IgD-negative memory B cell (primary cell): ENCODE results near the gene TMEM247. TPM values are rescaled to one million over a fixed set of nuclear protein-coding genes. Genes with fewer than 3 reads are reported as not detected.
"Not testable (repeated sequence)": the region's sequence is repeated elsewhere in the genome, so short reads cannot be mapped to it uniquely, and the experiment has no call there.

Experiments used
- H3K27ac Mint-ChIP-seq, 3 donors: one replicate each; pipeline ENCODE4 v1.8.0; 2020 to 2022; ENCODE audit warnings: mild to moderate bottlenecking in 3 of 3, mixed read lengths in 3 of 3, moderate library complexity in 1 of 3
- H3K27me3 Mint-ChIP-seq: one replicate; pipeline ENCODE4 v1.8.0; 2021; ENCODE audit warnings: mixed read lengths
- H3K36me3 Mint-ChIP-seq: one replicate; pipeline ENCODE4 v1.8.0; 2020; ENCODE audit warnings: mild to moderate bottlenecking, mixed read lengths
- H3K4me1 Mint-ChIP-seq, 3 donors: one replicate each; pipeline ENCODE4 v1.8.0; 2020 to 2022; ENCODE audit warnings: mixed read lengths in 3 of 3, mild to moderate bottlenecking in 1 of 3
- H3K4me3 Mint-ChIP-seq, 4 donors: one replicate each; pipeline ENCODE4 v1.8.0; 2020 to 2022; ENCODE audit warnings: mild to moderate bottlenecking in 4 of 4, mixed read lengths in 4 of 4, moderate library complexity in 3 of 4
- H3K9me3 Mint-ChIP-seq, 3 donors: one replicate each; pipeline ENCODE4 v1.8.0; 2020 to 2021; ENCODE audit warnings: mixed read lengths in 3 of 3, mild to moderate bottlenecking in 1 of 3
- polyA plus RNA-seq: library from polyadenylated mRNA; unstranded; fragments of 300-500 nt; fragmentation: Illumina TruSeq; gene quantifications from one replicate; pipeline ENCODE4 v1.2.3, GENCODE V29; 2021

Gene TMEM247
- polyA plus RNA-seq, 1 donor from 2014 or later: not detected

GRCh38 chr2:46469700-46470099, 9.7 kb upstream of the TMEM247 start:
- Mint-ChIP-seq H3K9me3 (peaks cover 0 to 5% (median 0%) of the 10 kb centered on the region in 3 donors), H3K4me3 (no peak overlapping the region), H3K36me3 (peaks cover 4% of the 10 kb centered on the region), H3K27me3 (no peaks in the 10 kb centered on the region), H3K27ac (no peak overlapping the region), H3K4me1 (peaks cover 3 to 10% (median 5%) of the 10 kb centered on the region in 3 donors)

DNA sequence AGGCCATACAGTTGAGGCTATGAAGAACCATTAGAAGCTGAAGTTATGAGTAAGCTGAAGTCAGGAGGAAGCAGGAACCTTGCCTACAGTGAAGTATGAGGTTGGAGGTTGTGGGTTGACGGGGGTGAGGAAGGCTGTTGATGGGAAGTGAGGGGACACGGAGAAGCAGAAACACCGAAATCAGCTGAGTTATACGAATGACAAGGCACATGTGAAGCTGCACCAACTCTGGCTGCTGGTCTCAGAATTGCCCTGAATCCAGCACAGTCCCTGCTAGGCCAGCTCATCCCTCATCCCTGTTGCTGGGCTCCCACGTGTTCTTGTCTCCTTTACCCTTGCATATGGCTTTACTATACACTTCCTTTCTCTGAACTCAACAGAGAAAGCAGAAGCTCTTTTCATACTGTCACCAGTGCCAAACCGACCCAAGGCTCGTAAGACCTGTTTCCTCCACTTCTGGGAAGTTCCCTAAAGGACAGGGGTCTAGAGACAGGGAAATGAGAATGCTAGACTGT, 9.2 kb upstream of the TMEM247 start:
- peaks cover 0 to 5% (median 0%) of the 10 kb centered on the region in 3 donors for H3K9me3 Mint-ChIP-seq
- peaks cover 4% of the 10 kb centered on the region for H3K36me3 Mint-ChIP-seq
- no peak overlapping the region for H3K27ac Mint-ChIP-seq
- no peak overlapping the region for H3K4me3 Mint-ChIP-seq
- peaks cover 3 to 10% (median 5%) of the 10 kb centered on the region in 3 donors for H3K4me1 Mint-ChIP-seq
- H3K27me3 Mint-ChIP-seq: no peaks in the 10 kb centered on the region

DNA sequence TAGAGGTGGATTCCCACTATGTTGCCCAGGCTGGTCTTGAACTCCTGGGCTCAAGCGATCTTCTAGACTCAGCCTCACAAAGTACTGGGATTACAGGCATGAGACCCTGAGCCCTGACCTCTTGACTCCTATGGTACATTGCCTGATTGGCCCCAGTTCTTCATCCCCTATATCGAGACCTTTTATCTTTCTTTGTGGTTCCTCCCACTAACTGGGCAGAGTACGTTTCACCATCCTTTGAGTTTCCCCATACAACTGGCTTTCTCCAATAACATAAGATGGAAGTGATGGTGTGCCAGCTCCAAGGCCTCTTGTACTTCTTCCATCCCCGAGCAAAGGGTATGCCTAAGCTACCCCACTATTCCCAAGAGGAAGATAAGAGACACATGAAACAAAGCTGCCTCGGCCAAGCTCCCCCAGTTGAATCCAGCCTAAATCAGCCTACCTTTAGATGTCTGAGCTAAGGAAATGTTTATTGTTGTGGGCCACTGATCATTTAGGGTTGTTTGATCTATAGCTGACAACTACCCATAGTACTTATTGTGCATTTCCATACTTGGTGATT, 8.3 kb upstream of the TMEM247 start:
- H3K4me1 Mint-ChIP-seq: peaks cover 3 to 10% (median 5%) of the 10 kb centered on the region in 3 donors
- no peak overlapping the region for H3K27ac Mint-ChIP-seq
- H3K27me3 Mint-ChIP-seq: no peaks in the 10 kb centered on the region
- H3K4me3 Mint-ChIP-seq: no peak overlapping the region
- peaks cover 4% of the 10 kb centered on the region for H3K36me3 Mint-ChIP-seq
- H3K9me3 Mint-ChIP-seq: peaks cover 0 to 5% (median 0%) of the 10 kb centered on the region in 3 donors

- Mint-ChIP-seq H3K36me3 (peaks cover 5% of the 10 kb centered on the region), H3K27ac (no peak overlapping the region), H3K9me3 (peaks cover 0 to 6% (median 0%) of the 10 kb centered on the region in 3 donors), H3K4me1 (peaks cover 0 to 6% (median 5%) of the 10 kb centered on the region in 3 donors), H3K4me3 (no peak overlapping the region), H3K27me3 (no peaks in the 10 kb centered on the region)
These were observed 7.7 kb upstream of the TMEM247 start for GRCh38 chr2:46471697-46472096.

- not testable (repeated sequence) for H3K4me1 Mint-ChIP-seq, H3K9me3 Mint-ChIP-seq, H3K36me3 Mint-ChIP-seq, H3K27ac Mint-ChIP-seq, H3K4me3 Mint-ChIP-seq, H3K27me3 Mint-ChIP-seq
These were observed 7.2 kb upstream of the TMEM247 start for GRCh38 chr2:46472165-46472564.

- Mint-ChIP-seq H3K4me1 (peaks cover 5 to 19% (median 13%) of the 10 kb centered on the region in 3 donors), H3K9me3 (peaks cover 0 to 13% (median 0%) of the 10 kb centered on the region in 3 donors), H3K4me3 (peak overlapping the region in 3 of 4 donors; percentile 43 to 78 (median 68)), H3K27ac (peak overlapping the region in 1 of 3 donors; percentile 65)
- H3K36me3 Mint-ChIP-seq, H3K27me3 Mint-ChIP-seq: not testable (repeated sequence)
These were observed 1.9 kb upstream of the TMEM247 start for GRCh38 chr2:46477462-46477861.

GRCh38 chr2:46477925-46478324, 1.4 kb upstream of the TMEM247 start:
- Mint-ChIP-seq H3K9me3 (peaks cover 0 to 12% (median 0%) of the 10 kb centered on the region in 3 donors), H3K27me3 (peaks cover 1% of the 10 kb centered on the region), H3K27ac (peak overlapping the region in 1 of 3 donors; percentile 65), H3K4me1 (peaks cover 5 to 19% (median 13%) of the 10 kb centered on the region in 3 donors), H3K4me3 (peak overlapping the region in 3 of 4 donors; percentile 43 to 68 (median 52)), H3K36me3 (peaks cover 5% of the 10 kb centered on the region)

DNA sequence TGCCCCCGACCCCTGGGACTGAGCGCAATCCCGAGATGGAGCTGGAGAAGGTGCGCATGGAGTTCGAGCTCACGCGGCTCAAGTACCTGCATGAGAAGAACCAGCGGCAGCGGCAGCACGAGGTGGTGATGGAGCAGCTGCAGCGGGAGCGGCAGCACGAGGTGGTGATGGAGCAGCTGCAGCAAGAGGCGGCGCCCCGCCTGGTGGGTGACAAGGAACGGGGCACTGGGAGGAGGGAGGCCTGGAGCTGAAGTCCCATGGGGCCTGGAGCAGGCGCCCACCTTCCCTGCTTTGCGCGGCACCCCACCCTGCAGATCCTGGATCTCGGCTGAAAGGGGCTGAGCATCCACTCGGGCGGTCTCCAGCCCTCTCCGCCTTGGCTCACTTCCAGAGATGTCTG, 1.2 kb downstream of the TMEM247 start:
- Mint-ChIP-seq H3K9me3 (peaks cover 0 to 9% (median 0%) of the 10 kb centered on the region in 3 donors), H3K36me3 (peaks cover 3% of the 10 kb centered on the region), H3K4me3 (no peak overlapping the region), H3K27ac (no peak overlapping the region), H3K27me3 (peaks cover 1% of the 10 kb centered on the region), H3K4me1 (peaks cover 5 to 19% (median 13%) of the 10 kb centered on the region in 3 donors)

GRCh38 chr2:46481198-46482193, 2.1 kb downstream of the TMEM247 start:
- no peak overlapping the region for H3K27ac Mint-ChIP-seq
- H3K9me3 Mint-ChIP-seq: peaks cover 0 to 9% (median 0%) of the 10 kb centered on the region in 3 donors

GRCh38 chr2:46482490-46482889, 3.1 kb downstream of the TMEM247 start:
- Mint-ChIP-seq H3K4me3 (no peak overlapping the region), H3K36me3 (peaks cover 1% of the 10 kb centered on the region), H3K27me3 (peaks cover 1% of the 10 kb centered on the region)

More at GRCh38 chr2:46481198-46482193, 2.1 kb downstream of the TMEM247 start:
- peak overlapping the region in 1 of 4 donors; percentile 47 for H3K4me3 Mint-ChIP-seq
- H3K36me3 Mint-ChIP-seq: peaks cover 3% of the 10 kb centered on the region
- peaks cover 1% of the 10 kb centered on the region for H3K27me3 Mint-ChIP-seq
- H3K4me1 Mint-ChIP-seq: peaks cover 5 to 19% (median 13%) of the 10 kb centered on the region in 3 donors

DNA sequence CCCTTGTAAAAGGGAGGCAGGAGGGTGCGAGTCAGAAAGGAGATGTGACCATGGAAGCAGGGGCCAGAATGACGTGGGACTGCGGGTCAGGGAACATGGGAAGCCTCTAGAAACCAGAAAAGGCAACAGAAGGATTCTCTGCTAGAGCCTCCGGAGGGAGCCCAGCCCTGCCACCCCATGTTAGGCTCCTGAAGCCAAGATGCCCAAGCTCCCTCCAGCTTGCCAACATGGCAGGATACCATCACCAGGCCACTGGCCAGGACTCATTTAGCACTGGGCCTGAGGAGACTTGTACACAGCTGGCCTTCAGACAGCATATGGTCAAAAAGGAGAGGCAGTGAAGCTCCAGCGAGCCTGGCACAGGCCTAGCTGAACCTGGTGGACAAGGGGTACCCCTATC, 5.6 kb downstream of the TMEM247 start:
- no peaks in the 10 kb centered on the region for H3K27me3 Mint-ChIP-seq
- H3K9me3 Mint-ChIP-seq: no peaks in the 10 kb centered on the region
- H3K4me3 Mint-ChIP-seq: no peak overlapping the region
- no peak overlapping the region for H3K27ac Mint-ChIP-seq
- no peaks in the 10 kb centered on the region for H3K36me3 Mint-ChIP-seq
- H3K4me1 Mint-ChIP-seq: peaks cover 4 to 5% (median 4%) of the 10 kb centered on the region in 3 donors

More at GRCh38 chr2:46482490-46482889, 3.1 kb downstream of the TMEM247 start:
- Mint-ChIP-seq H3K27ac (no peak overlapping the region), H3K9me3 (peaks cover 0 to 4% (median 0%) of the 10 kb centered on the region in 3 donors), H3K4me1 (peaks cover 5 to 14% (median 10%) of the 10 kb centered on the region in 3 donors)

DNA sequence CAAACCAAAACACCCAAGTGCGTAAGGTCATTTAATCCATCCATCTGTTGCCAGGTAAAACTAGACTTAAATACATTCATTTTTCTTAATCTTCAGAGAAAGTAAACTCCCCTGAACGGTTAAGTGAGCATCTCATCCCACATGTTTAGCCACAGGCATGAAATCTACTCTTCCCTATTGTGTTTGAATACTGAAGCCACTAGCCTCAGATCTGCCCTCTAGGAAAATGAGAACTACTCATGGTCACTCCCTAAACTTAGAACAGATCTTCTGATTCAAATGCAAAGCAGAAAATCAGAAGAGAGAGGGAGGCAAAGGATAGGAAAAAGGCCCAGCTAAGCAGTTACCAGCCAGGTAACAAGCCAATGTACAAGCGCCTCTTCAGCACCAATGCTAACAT, 7.1 kb downstream of the TMEM247 start:
- no peak overlapping the region for H3K4me3 Mint-ChIP-seq
- H3K27ac Mint-ChIP-seq: no peak overlapping the region
- peaks cover under 1% of the 10 kb centered on the region for H3K36me3 Mint-ChIP-seq

DNA sequence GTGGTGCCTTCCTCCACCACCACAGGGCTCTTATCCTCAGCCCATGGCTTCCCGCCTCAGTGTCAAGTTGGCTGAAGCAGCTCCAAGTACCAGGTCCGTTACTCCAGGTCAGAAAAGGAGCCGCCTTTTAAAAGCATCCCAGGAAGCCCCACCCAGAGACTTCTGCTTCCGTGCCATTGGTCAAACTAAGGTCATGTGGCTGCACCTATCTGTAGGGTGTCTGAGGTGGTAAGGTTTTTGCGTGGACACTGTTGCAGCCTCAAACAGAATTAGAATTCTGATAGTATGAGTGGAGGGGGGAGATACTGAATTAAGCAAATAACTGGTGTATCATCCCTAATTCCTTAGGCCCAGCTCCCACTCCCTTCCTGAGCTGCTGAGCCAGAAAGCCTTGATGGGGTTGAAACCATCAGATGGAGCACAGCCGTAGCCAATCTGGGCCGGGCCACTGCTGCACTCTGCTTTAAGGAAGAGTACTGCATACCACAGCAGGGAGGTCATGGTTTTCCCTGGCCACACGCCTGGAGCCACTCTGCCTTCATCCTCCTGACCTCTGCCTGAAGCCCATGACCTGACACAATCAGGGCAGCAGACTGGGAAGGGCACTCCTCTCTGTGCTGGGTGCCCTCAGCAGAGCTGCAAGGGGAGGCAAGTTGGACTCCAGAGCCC, 8.4 kb downstream of the TMEM247 start:
- Mint-ChIP-seq H3K27me3 (no peaks in the 10 kb centered on the region), H3K36me3 (peaks cover 2% of the 10 kb centered on the region), H3K4me3 (no peak overlapping the region), H3K27ac (no peak overlapping the region), H3K9me3 (no peaks in the 10 kb centered on the region), H3K4me1 (peaks cover 0 to 6% (median 5%) of the 10 kb centered on the region in 3 donors)

More for the DNA sequence above, 7.1 kb downstream of the TMEM247 start:
- Mint-ChIP-seq H3K4me1 (peaks cover 5 to 10% (median 9%) of the 10 kb centered on the region in 3 donors), H3K27me3 (no peaks in the 10 kb centered on the region), H3K9me3 (no peaks in the 10 kb centered on the region)

GRCh38 chr2:46488389-46488788, 9.0 kb downstream of the TMEM247 start:
- Mint-ChIP-seq H3K4me1 (peaks cover 2 to 8% (median 7%) of the 10 kb centered on the region in 3 donors), H3K36me3 (peaks cover 2% of the 10 kb centered on the region), H3K4me3 (no peak overlapping the region), H3K27me3 (no peaks in the 10 kb centered on the region), H3K9me3 (no peaks in the 10 kb centered on the region), H3K27ac (no peak overlapping the region)
